Stimulated activated CD8-positive, alpha-beta memory T cell treated with anti-CD3 and anti-CD28 coated beads, Interleukin-12 subunit alpha, Interleukin-12 subunit beta, amount 100 ng/mL, for 24 hours (primary cell): Measurements from ENCODE around the gene PPP1R10.
A peak's percentile ranks its signal among the peaks of the same experiment; 100 is the strongest.

ENCODE experiments used
- DNase-seq: peaks from one replicate; pipeline ENCODE4 v3.0.0-alpha.2; 2020; ENCODE audit errors: extremely low read depth

The PPP1R10 gene

GRCh38 chr6:30598912-30599624 is 18.0 kb downstream of the PPP1R10 start:
- no peak for DNase-seq

GRCh38 chr6:30597315-30598144 is 19.5 kb downstream of the PPP1R10 start:
- DNase-seq = peak; percentile 23

GRCh38 chr6:30592287-30592686 is 24.8 kb downstream of the PPP1R10 start:
- DNase-seq = no peak

- DNase-seq = no peak
Measured at GRCh38 chr6:30591008-30591407, 26.0 kb downstream of the PPP1R10 start.

- no peak for DNase-seq
Measured at GRCh38 chr6:30590509-30590908, 26.5 kb downstream of the PPP1R10 start.

GRCh38 chr6:30589754-30590358 is 27.2 kb downstream of the PPP1R10 start:
- no peak for DNase-seq

GRCh38 chr6:30583921-30584320 is 33.1 kb downstream of the PPP1R10 start:
- no peak for DNase-seq

- no peak for DNase-seq
Measured at GRCh38 chr6:30578051-30578450, 39.0 kb downstream of the PPP1R10 start.

- DNase-seq = no peak
Measured at GRCh38 chr6:30573113-30573512, 43.9 kb downstream of the PPP1R10 start.

- no peak for DNase-seq
Measured at GRCh38 chr6:30572148-30572547, 44.9 kb downstream of the PPP1R10 start.

GRCh38 chr6:30571762-30572082 is 45.3 kb downstream of the PPP1R10 start:
- DNase-seq = no peak

- DNase-seq = peak; percentile 99
Measured at GRCh38 chr6:30571075-30571761, 45.8 kb downstream of the PPP1R10 start, which contains the start of gene ABCF1. Gene ABCF1, plus strand, starts transcription at chr6:30571442. Its CDS starts 46 bp downstream, at chr6:30571488.

GRCh38 chr6:30570740-30571074 is 46.3 kb downstream of the PPP1R10 start:
- no peak for DNase-seq

GRCh38 chr6:30570263-30570662 is 46.8 kb downstream of the PPP1R10 start:
- DNase-seq = no peak

- no peak for DNase-seq
Measured at GRCh38 chr6:30568245-30568644, 48.8 kb downstream of the PPP1R10 start.

- DNase-seq = no peak
Measured at GRCh38 chr6:30565772-30566171, 51.3 kb downstream of the PPP1R10 start.

GRCh38 chr6:30564114-30564513 is 52.9 kb downstream of the PPP1R10 start:
- no peak for DNase-seq

GRCh38 chr6:30562470-30563425 is 54.3 kb downstream of the PPP1R10 start:
- no peak for DNase-seq

- DNase-seq = no peak
Measured at GRCh38 chr6:30560930-30561329, 56.1 kb downstream of the PPP1R10 start.

- no peak for DNase-seq
Measured at GRCh38 chr6:30557683-30557981, 59.4 kb downstream of the PPP1R10 start.
